GM10266 (cell line): Measurements from ENCODE around the gene KCNV2.

Experiments used
- DNase-seq: peaks from one replicate; pipeline ENCODE4 v3.0.0; 2012; ENCODE audit errors: extremely low spot score
- TF ChIP-seq, protein P1 (sequence below): IDR thresholded peaks from 2 replicates; pipeline ENCODE4 v1.5.1; 2012; ENCODE audit warnings: mild to moderate bottlenecking, low read depth; ENCODE audit not compliant: control insufficient read depth, insufficient read depth; ENCODE audit errors: missing control alignments

KCNV2 gene

DNA sequence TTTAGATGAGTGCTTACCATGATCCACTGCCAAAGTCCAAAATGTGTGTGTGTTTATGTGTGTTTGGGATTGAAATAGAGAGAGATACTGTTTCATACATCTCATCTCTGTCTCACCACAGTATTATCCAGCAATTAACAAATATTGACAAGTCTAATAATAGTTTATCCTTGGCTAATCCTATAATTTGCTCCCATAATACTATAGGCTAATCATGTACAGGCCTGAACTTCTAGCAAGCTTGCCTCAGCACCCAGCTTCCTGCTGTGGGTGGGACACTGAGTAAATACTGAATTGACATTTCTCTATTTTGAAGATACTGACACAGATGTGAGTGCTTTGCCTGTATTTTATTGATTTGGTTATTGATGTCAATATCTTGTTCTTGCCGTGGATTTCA, 35.3 kb upstream of the KCNV2 start:
- no peak for DNase-seq
- TF ChIP-seq, protein P1, sequence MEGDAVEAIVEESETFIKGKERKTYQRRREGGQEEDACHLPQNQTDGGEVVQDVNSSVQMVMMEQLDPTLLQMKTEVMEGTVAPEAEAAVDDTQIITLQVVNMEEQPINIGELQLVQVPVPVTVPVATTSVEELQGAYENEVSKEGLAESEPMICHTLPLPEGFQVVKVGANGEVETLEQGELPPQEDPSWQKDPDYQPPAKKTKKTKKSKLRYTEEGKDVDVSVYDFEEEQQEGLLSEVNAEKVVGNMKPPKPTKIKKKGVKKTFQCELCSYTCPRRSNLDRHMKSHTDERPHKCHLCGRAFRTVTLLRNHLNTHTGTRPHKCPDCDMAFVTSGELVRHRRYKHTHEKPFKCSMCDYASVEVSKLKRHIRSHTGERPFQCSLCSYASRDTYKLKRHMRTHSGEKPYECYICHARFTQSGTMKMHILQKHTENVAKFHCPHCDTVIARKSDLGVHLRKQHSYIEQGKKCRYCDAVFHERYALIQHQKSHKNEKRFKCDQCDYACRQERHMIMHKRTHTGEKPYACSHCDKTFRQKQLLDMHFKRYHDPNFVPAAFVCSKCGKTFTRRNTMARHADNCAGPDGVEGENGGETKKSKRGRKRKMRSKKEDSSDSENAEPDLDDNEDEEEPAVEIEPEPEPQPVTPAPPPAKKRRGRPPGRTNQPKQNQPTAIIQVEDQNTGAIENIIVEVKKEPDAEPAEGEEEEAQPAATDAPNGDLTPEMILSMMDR: no peak

DNA sequence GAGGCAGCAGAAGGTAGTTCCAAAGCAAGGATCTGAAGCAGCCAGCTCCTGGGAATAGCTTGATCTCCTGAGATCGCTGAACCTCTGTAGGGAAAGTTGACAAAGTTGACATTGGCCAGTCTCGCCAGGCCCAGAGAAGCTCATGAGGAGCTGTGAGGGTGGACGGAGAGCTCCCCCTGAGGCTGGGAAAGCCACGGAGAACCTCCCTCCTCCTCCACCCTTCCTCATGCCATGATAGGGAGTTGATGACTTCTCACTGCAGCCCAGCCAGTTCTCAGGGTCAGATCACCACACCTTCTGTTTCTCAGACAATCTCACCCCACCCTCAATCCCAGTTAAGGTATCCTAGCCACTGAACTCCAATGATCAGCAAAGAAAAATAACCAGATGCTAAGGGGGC, 30.4 kb upstream of the KCNV2 start:
- DNase-seq: no peak

DNA sequence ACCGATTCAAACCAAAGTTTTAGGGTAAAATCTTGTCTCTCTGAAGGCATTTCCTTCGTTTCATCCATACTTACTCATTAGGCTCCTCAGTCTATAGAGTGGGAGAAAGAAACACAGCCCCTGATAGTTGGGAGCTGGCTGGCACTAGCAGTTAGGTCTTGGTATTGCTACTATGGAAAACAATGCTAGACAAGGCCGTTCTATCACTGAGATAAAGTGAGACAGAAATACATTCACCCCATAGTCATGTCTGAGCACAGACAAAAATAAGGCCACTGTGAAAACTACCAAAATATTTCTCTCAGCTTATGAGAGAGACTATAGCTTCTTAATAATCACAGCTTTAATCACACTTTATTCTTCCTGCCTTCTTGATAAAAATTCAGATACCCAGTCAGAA, 28.7 kb upstream of the KCNV2 start:
- DNase-seq: no peak
- TF ChIP-seq, protein P1: no peak

More for the DNA sequence above, 30.4 kb upstream of the KCNV2 start:
- TF ChIP-seq, protein P1: no peak

DNA sequence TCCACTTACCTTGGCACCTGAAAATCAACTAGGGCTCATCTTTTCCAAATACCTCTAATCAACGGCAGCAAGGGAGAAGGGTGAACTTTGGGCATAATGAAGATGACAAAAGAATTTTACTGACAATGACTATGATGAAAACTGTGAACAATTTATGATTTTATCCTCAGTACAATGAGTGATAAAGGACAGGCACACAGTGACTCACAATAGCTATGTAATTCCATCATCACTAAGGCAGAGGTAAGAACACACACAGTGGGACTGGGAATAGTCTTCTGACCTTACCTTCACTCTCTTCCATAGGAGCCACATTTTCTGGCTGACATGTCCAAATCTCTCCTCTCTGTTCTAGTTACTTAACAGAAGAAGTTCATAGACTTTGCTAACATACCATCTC, 26.1 kb upstream of the KCNV2 start:
- TF ChIP-seq, protein P1: no peak
- DNase-seq: no peak

DNA sequence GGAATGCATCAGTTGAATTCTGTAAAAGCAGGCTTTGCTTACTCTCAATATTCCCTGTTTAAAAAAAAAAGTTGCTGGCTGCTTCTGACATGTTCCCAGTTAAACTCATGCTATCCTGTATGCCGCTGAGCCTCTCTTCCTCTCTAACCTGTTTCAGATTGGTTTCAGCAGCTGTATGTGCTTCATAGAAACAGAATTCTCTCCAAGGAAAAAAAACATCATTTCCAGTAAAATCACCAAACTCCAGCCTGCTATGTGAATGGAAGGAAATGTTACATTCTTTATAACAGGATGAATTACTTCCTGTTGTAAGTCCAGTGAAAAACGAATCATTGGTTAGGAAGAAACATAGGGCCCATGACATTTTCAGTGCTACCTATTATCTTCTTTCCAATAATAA, 25.7 kb upstream of the KCNV2 start:
- DNase-seq: no peak
- TF ChIP-seq, protein P1: no peak

DNA sequence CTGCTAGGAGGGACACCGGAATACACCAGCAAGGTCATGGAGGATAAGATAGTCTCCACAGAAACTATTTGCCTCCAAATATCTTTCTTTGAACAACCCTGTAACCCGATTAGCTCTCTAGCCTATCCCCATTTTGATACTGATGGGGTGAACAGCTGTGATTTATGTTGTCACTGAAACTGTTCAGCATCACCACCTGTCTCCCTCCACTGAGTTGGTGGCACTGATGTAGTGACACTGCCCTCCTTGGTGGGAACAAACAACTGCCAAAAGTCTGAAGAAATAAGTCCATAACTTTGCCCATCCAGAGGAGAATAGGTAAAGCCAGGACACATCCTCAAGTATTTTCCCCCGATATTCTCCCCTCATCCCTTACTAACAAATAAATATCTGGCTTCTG, 24.3 kb upstream of the KCNV2 start:
- no peak for DNase-seq
- TF ChIP-seq, protein P1: no peak

DNA sequence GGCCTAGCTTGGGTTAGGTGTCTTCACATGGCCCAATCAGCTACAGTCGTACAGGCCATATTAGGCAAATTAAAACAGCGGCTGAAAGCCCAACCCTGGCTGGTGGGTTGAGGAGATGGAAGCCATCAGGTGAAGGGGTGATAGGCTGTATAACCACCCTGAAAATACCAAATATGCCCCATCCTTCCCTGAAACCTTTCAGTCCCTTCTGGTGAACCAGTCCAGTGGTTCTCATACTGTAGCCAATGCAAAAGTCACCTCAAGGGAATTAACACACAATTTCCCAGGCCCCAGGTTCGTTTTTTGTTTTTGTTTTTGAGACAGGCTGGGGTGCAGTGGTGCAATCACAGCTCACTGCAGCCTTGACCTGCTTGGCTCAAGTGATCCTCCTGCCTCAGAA, 19.8 kb upstream of the KCNV2 start:
- TF ChIP-seq, protein P1: no peak
- DNase-seq: no peak
